ENCODE measurements around the gene ERGIC2.
"Not testable (repeated sequence)": the region's sequence is repeated elsewhere in the genome, so short reads cannot be mapped to it uniquely, and the experiment has no call there.

Gene ERGIC2

DNA sequence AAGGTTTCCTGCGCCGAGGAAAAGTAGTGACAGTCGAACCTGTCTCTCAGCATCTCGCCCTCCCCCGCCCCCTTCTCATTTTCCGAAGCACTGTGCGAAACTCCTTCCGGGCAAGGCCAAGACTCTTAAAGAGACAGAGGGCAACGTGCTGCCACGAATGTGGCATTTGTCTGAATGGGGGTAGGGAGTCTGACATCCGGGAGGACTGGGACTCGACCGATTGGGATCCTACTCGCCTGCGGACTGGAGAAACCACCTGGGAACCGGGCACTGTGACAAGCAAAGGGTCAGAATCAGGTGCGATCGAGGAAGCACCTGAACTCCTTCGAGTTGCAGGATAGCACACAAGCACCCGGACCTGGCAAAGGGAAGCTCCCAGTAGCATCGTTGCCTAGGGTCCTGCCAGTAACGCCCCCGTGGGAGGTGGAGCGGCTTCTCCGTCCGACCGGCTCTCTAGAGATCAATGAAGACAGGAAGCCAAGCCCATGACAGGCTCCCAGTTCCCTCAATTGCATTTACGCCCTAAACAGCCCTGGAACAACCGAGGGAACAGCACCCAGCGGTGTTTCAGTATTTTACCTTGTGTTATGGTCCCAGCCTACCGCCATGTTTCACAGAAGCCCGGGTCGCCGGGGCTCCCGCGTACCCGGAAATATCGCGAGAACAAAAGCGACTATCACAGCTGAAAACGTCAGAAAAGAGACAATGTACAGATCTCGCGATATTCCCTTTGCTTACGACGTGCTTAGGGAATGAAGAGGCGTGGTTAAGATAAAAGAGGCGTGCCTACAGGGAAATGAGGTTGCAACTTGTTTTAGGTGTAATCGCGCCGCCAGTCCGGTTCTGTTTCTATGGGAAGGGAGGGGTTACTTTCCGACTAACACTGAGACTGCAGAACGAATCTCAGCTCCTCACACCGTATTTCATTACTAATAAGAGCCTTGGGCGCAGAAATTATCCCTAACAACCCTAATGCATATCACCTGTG is at the start of gene ERGIC2:
TSS of gene ERGIC2 (minus strand) at position 637 of the 988 bp plus-strand sequence. CDS start 9,539 bp downstream, outside the sequence.
- peak; percentile 99 for DNase-seq (ENCODE audit: low read depth, low spot score)

DNA sequence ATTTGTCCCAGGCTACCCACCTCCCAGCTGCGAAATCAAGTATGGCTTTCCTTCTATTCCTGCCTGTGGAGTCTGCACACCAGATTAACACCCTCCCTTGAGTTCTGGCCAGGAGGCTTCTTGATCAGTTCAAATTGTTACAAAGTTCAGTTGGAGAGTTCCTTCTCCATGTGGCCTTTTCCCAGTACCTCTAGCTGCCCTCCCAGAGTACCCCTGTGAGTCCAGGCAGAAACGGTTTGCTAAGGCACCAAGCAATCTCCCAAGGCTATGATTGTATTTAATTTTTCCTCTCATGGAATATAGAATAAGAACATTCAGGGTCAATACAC is 49.7 kb upstream of the ERGIC2 start:
- DNase-seq (ENCODE audit: low read depth, low spot score), result no peak

GRCh38 chr12:29429999-29430715 is 49.2 kb upstream of the ERGIC2 start:
- DNase-seq (ENCODE audit: low read depth, low spot score), result no peak

DNA sequence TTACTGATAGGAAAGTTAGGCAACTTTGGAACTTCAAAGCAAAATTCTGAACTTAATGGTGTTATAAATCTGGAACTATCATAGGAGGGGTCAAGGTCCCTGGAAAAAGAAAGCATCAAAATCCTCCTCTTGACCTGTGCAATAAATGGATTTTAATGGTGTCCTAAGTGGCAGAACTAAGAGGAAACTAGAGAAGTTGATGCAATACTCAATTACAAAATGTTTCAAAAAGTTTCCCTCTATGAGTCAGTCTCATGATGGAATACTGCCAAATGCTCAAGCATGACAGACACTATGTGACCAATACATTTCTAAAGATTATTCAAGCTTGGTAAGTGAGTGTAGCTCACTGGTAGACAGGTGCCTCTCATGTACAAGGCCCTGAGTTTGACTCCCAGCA is 47.7 kb upstream of the ERGIC2 start:
- DNase-seq (ENCODE audit: low read depth, low spot score), result peak; percentile 79

DNA sequence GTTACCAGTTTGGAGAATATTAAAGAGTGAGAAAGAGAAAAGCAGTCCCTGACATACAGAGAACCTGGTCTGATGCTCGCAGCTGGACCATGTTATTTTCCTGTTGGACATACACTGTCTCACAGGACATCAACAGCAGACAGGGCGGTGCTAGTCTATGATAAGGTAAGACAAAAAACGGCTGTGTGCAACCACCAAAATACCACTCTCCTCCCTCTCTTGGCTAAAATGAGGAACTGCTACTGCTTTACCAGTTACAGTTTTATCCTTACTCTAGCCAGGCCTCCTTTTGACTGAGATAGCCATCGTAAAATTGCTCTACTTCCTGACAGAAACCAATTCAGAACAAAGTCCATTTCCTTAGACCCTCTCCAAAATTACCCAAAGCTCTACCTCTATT is 47.0 kb upstream of the ERGIC2 start:
- DNase-seq (ENCODE audit: low read depth, low spot score), result no peak

GRCh38 chr12:29426498-29426897 is 45.5 kb upstream of the ERGIC2 start:
- no peak for DNase-seq (ENCODE audit: low read depth, low spot score)

DNA sequence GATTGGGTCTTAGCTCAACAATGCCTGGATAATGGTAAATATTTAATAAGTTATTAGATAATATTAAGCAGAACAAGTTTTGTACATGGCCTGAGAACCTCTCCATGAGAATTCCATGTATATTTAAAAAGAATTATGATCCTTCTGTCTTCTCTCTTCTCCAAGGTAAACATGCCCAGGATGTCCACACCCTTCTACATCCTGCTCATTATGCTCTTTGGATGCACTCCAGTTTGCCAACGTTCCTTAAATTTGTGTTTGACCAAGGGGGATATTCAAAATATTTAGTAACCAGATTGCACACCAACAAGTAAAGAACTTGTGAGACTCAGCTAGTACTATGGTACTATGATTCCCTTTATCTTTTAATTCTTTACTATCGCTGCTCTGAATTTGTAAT is 44.8 kb upstream of the ERGIC2 start:
- no peak for DNase-seq (ENCODE audit: low read depth, low spot score)

GRCh38 chr12:29416748-29417147 is 35.8 kb upstream of the ERGIC2 start:
- peak; percentile 4 for DNase-seq (ENCODE audit: low read depth, low spot score)

DNA sequence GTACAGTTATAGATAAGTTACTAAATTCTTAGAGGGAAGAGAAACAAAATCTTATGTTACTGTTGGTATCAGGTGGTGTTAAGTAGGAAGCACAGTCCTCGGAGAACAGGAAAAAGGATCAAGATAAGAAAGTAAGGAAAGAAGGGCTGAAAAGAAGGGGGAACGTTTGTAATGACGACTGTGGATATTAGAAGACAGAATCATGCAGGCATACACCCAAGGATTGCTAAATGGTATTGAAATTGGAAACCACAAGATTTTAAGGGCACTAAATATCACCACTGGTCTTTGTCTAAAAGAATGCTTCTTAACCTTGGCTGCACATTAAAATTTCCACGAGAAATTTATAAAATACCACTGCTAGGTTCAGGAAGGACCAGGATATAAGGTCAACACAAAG is 34.1 kb upstream of the ERGIC2 start:
- peak; percentile 37 for DNase-seq (ENCODE audit: low read depth, low spot score)

DNA sequence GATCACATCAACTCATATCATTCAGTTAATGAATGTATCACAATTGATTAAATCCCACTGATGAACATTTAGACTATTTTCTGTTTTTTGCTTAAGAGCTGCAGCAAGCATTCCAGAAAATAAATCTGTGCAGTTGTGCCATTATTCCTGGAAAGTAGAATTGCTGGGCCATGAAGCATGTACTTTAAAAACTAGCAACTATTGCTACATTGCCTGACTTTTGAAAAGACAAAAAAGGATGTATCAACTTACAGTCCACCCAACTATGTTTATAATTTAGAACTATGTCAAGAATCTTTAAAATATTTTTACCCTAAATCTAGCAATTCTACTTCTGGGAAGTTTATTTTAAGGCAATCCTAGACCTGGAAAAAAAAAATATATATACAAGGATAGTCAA is 33.4 kb upstream of the ERGIC2 start:
- DNase-seq (ENCODE audit: low read depth, low spot score), result no peak

DNA sequence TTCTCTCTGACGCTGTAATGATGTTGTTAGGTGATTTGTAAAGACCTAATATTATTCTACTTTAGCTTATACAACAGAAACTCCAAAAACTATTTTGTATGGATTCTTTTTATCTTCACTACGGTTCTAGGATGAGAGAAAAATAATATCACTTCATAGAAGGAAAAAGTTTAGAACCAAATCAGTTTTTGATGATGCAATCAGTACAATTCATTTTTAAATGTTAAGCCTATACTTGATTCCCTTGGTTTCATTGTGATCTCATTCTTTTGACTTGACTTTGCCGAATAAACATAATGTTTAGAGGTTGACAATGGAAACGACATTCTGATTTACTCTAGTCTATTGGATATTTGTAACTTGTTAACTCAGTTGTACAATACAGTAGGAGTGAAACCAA is 24.6 kb upstream of the ERGIC2 start:
- no peak for DNase-seq (ENCODE audit: low read depth, low spot score)

- no peak for DNase-seq (ENCODE audit: low read depth, low spot score)
Observed at GRCh38 chr12:29403991-29404390, 23.0 kb upstream of the ERGIC2 start.

DNA sequence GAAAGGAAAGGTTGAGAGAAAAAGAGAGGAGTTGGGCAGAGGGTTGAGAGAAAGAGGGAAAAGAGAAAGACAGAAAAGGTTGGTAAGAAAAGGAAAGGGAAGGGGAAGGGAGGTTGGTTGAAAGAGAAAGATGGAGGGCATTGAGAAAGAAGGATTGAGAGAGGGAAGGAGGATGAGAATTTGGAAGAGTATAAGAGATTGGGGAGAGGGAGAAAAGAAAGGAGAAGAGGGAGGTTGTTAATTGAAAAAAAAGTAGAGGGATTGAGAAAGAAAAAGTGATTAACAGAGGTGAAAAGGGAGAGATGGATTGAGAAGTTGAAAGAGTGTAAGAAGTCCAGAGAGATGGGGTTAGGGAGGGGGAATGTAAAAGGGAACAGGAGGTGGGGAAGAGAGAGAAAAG is 21.5 kb upstream of the ERGIC2 start:
- no peak for DNase-seq (ENCODE audit: low read depth, low spot score)

- no peak for DNase-seq (ENCODE audit: low read depth, low spot score)
Observed at GRCh38 chr12:29398495-29398894, 17.5 kb upstream of the ERGIC2 start.

- no peak for DNase-seq (ENCODE audit: low read depth, low spot score)
Observed at GRCh38 chr12:29396774-29397173, 15.8 kb upstream of the ERGIC2 start.

DNA sequence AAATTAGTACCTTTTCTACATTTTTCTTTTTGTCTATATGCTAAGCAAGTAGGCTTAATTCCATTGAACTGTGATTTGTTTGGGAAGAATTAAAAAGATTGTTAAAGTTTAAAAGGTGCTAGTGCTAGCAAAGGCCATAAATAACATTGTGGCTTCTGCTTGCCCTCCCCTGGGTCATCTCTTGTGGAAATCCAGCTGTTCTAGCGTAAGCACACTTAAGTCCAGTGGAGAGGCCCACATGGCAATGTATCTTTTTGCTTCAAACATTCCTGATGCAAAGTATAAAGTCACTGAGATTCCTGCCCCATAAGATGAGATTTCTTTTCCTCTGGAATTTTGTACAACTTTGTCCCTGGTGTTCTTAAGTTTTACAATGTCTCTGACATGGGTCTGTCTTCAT is 14.4 kb upstream of the ERGIC2 start:
- DNase-seq (ENCODE audit: low read depth, low spot score), result no peak

DNA sequence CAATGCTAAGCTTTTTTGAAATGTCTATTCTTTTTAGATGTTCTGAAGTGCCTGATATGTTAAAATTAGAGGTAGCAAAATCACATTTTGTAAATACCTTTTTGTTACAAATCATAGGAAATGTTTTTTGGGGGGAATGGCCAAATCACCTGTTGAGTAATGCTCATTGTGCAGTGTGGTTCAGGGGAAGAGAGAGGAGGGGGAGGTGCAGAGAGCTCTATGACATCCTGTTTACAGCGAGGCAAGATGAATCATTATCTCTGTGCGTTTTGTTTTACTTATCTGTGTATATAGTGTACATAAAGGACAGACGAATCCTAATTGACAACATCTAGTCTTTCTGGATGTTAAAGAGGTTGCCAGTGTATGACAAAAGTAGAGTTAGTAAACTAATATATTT is 9.4 kb upstream of the ERGIC2 start:
- DNase-seq (ENCODE audit: low read depth, low spot score), result not testable (repeated sequence)

DNA sequence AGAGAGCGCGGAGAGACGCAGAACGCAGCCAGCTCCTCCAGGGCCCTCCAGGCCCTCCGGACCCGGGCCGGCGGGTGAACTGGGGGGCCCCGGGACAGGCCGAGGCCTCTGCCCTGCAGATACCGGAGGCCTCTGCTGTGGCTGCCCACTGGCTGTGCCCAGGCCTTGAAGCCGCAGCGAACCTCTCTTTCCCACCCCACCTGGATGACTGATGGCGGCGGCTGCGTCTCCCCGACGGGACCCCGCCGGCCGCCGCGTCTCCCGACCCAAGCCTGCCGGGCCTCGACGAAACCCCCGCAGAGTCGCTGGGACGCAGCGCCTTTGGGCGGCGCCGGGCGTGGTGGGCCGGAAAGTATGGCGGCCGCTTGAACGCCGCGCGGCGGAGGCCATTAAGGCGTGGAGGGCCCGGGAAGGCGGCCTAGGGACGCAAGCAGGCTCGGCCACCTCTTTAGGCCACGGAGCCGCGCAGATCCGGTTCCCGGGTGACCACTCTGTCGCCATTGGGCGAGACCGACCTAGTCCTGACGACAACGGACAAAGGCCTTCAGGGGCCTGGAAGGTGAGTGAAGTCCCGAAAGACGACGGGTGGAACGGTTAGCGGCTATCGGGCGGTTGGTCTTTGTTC is 8.4 kb upstream of the ERGIC2 start:
- no peak for DNase-seq (ENCODE audit: low read depth, low spot score)

- DNase-seq (ENCODE audit: low read depth, low spot score), result not testable (repeated sequence)
Observed at GRCh38 chr12:29386084-29386680, 5.2 kb upstream of the ERGIC2 start.

DNA sequence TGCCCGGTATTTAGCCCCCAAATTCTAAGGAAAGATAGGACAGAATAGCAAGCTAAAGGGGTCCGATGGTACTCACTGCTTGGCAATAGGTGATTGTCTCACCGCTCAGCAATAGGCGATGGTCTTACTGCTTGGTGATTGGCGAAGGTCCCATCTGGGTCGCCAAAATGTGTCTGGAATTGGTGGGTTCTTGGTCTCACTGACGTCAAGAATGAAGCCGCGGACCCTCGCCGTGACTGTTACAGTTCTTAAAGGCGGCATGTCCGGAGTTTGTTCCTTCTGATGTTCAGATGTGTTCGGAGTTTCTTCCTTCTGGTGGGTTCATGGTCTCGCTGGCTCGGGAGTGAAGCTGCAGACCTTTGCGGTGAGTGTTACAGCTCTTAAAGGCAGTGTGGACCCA is 4.2 kb upstream of the ERGIC2 start:
- DNase-seq (ENCODE audit: low read depth, low spot score), result not testable (repeated sequence)

DNA sequence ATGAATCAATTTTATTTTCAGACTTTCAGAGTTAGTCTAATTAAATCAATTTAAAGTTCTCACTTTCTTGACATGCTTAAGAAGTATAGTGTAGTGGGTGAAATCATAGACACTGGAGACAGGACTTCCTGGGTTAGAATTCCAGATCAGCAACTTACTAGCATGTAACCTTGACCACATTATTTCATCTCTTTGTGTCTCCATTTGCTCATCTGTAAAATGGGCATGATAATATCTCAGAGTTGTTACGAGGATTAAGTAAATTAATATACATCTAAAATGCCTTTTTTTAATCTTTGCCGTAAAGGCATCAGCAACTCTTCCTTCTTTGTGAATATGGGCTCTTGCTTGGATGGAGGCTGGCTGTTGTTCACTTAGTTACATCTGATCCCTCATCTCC is 1.3 kb upstream of the ERGIC2 start:
- DNase-seq (ENCODE audit: low read depth, low spot score), result no peak

GRCh38 chr12:29376118-29376517 is 4.9 kb downstream of the ERGIC2 start:
- no peak for DNase-seq (ENCODE audit: low read depth, low spot score)

Data from astrocyte of the hippocampus (primary cell).